Measurements from ENCODE around the gene LRRC49.

DNA sequence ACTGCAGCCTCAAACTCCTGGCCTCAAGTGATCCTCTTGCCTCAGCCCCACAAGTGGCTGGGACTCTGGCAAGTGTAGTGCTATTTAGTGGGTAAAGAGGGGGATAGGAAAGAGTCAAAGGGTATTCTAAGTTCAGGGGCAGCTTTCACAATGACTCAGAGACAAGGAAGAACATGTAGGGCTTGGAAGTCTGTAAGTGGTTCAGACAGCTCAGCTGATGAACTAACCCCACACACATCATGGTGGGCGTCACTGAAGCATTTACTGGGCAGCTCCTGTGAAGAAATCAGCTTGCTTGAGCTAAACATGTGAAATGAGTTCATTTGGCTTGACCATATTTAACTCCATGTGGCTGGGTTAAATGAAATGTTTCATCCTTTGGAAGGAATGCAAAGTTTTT, 188.1 kb downstream of the LRRC49 start:
- no peak for TF ChIP-seq POLR2A (IDR thresholded peaks at IDR 0.05; ENCODE audit: low read depth, low read length)
- no peak for TF ChIP-seq POLR2AphosphoS5 (IDR thresholded peaks at IDR 0.05; ENCODE audit: low read depth, low read length)
- TF ChIP-seq TAF1 (IDR thresholded peaks at IDR 0.05; ENCODE audit: borderline replicate concordance, low read depth, low read length), result no peak
